ENCODE data around the gene KIFAP3.

The KIFAP3 gene

GRCh38 chr1:169915150-169915549 lies 159.3 kb downstream of the KIFAP3 start:
- no peak for DNase-seq

- no peak for DNase-seq
These were observed 160.0 kb downstream of the KIFAP3 start for GRCh38 chr1:169914531-169914930.

- no peak for DNase-seq
These were observed 165.0 kb downstream of the KIFAP3 start for GRCh38 chr1:169909499-169909898.

GRCh38 chr1:169906938-169907337 lies 167.6 kb downstream of the KIFAP3 start:
- no peak for DNase-seq

GRCh38 chr1:169904834-169905233 lies 169.7 kb downstream of the KIFAP3 start:
- DNase-seq, result no peak

GRCh38 chr1:169902751-169903150 lies 171.7 kb downstream of the KIFAP3 start:
- no peak for DNase-seq

- DNase-seq, result no peak
These were observed 173.4 kb downstream of the KIFAP3 start for GRCh38 chr1:169901115-169901514.

- DNase-seq, result no peak
These were observed 173.9 kb downstream of the KIFAP3 start for GRCh38 chr1:169900571-169900970.

GRCh38 chr1:169899519-169900217 lies 174.8 kb downstream of the KIFAP3 start:
- no peak for DNase-seq

GRCh38 chr1:169896013-169896412 lies 178.5 kb downstream of the KIFAP3 start:
- DNase-seq, result peak; percentile 46

GRCh38 chr1:169894424-169895145 lies 179.9 kb downstream of the KIFAP3 start:
- DNase-seq, result peak; percentile 15

- DNase-seq, result peak; percentile 99
These were observed 180.7 kb downstream of the KIFAP3 start, which contains the start of gene SCYL3 for GRCh38 chr1:169893645-169894423. Gene SCYL3, minus strand, starts transcription at chr1:169893896. Its CDS starts 5,056 bp downstream, at chr1:169888840.

- peak; percentile 49 for DNase-seq
These were observed 181.4 kb downstream of the KIFAP3 start for GRCh38 chr1:169892927-169893644.

GRCh38 chr1:169892176-169892926 lies 182.1 kb downstream of the KIFAP3 start:
- peak; percentile 13 for DNase-seq

GRCh38 chr1:169891539-169891885 lies 183.0 kb downstream of the KIFAP3 start:
- DNase-seq, result peak; percentile 16

GRCh38 chr1:169890761-169891538 lies 183.5 kb downstream of the KIFAP3 start:
- DNase-seq, result no peak

GRCh38 chr1:169889871-169890270 lies 184.6 kb downstream of the KIFAP3 start:
- no peak for DNase-seq

- DNase-seq, result no peak
These were observed 187.6 kb downstream of the KIFAP3 start for GRCh38 chr1:169886931-169887330.

- no peak for DNase-seq
These were observed 188.1 kb downstream of the KIFAP3 start for GRCh38 chr1:169886422-169886821.

GRCh38 chr1:169885207-169885606 lies 189.3 kb downstream of the KIFAP3 start:
- no peak for DNase-seq

GRCh38 chr1:169884634-169885033 lies 189.9 kb downstream of the KIFAP3 start:
- DNase-seq, result no peak
